ENCODE data around the gene OSTN. TPM values are rescaled to one million over a fixed set of nuclear protein-coding genes. Genes with fewer than 3 reads are reported as not detected.

Gene OSTN
- total and polyA plus RNA-seq, 2 of the 13 experiments (the other 11 are each of a cell fraction or from before 2014, with no cell fraction given): not detected

- FAIRE-seq: no peak
- Histone ChIP-seq H3K9ac (ENCODE audit: insufficient read depth, low read depth, low read length) (no peak overlapping the region), H3K79me2 (ENCODE audit: insufficient read depth, low read length) (no peaks in the 10 kb centered on the region), H4K20me1 (ENCODE audit: insufficient read depth, low read length) (no peaks in the 10 kb centered on the region), H3K27ac (ENCODE audit: extremely low read length, insufficient read depth, low read length) (no peak overlapping the region), H2AFZ (ENCODE audit: low read length) (no peak overlapping the region), H3K4me2 (ENCODE audit: low read depth, low read length) (no peak overlapping the region), H3K4me3 (replicated peaks in 1 of 3; ENCODE audit: insufficient read depth in 1 of 3, low read depth in 2 of 3, low read length in 3 of 3) (no peak overlapping the region), H3K4me1 (ENCODE audit: insufficient read depth, low read length) (no peaks in the 10 kb centered on the region), H3K36me3 (replicated peaks in 1 of 2; ENCODE audit: control insufficient read depth in 1 of 2, insufficient read depth in 2 of 2, low read length in 2 of 2) (no peaks in the 10 kb centered on the region), H3K9me3 (ENCODE audit: low read length) (no peaks in the 10 kb centered on the region), H3K27me3 (ENCODE audit: control insufficient read depth in 1 of 2, insufficient read depth in 2 of 2, low read length in 2 of 2) (no peaks in the 10 kb centered on the region)
- WGBS (ENCODE audit: low lambda C conversion rate): 57% methylated on average over 4 of the region's 4 CpGs
- CTCF ChIA-PET (ENCODE audit: low intra/inter-chr PET ratio, low total read pairs): no interaction called here
- in situ Hi-C loops (cut with HindIII; ENCODE audit: extremely low pct_ligation_motif_present, low pct_unique_long_range_greater_than_20kb) (no loop called here), intact Hi-C loops (cut with micrococcal nuclease; ENCODE audit: unreplicated experiment) (no loop called here)
- POLR2A ChIA-PET: no interaction called here
- TF ChIP-seq RBFOX2 (IDR thresholded peaks at IDR 0.05; ENCODE audit: low read depth, low read length) (no peak), NR3C1 (CRISPR knock-in tag; IDR thresholded peaks at IDR 0.05) (no peak), NCOA5 (CRISPR knock-in tag; IDR thresholded peaks at IDR 0.05) (no peak), GLI4 (CRISPR knock-in tag; IDR thresholded peaks at IDR 0.05; ENCODE audit: borderline replicate concordance) (no peak), FOXP1 (IDR thresholded peaks at IDR 0.05) (no peak), FOXP1 (CRISPR knock-in tag; IDR thresholded peaks at IDR 0.05) (no peak), AKAP8 (CRISPR knock-in tag; IDR thresholded peaks at IDR 0.05) (no peak), MAFG (CRISPR knock-in tag; IDR thresholded peaks at IDR 0.05) (no peak), TGIF2 (CRISPR knock-in tag; IDR thresholded peaks at IDR 0.05) (no peak), MXD1 (CRISPR knock-in tag; IDR thresholded peaks at IDR 0.05) (no peak), ZNF414 (CRISPR knock-in tag; IDR thresholded peaks at IDR 0.05) (no peak), ZMAT5 (CRISPR knock-in tag; IDR thresholded peaks at IDR 0.05; ENCODE audit: borderline replicate concordance, low read depth) (no peak), RELA (CRISPR knock-in tag; IDR thresholded peaks at IDR 0.05) (no peak), XBP1 (CRISPR knock-in tag; IDR thresholded peaks at IDR 0.05) (no peak), TOPORS (CRISPR knock-in tag; IDR thresholded peaks at IDR 0.05) (no peak)
- DNase-seq (ENCODE audit: low spot score): no peak
- no peak for ATAC-seq
- no TSS peak for BruUV-seq (replicated peaks)
Observed at GRCh38 chr3:191290311-191291025, 91.4 kb downstream of the OSTN start.

Measured in HepG2 (cell line).